Ishikawa (cell line): ENCODE measurements around the gene CCDC186.

Experiments used
- CEBPB ChIP-seq: IDR thresholded peaks from 2 replicates; pipeline ENCODE4 v1.6.1; 2012
- CREB1 ChIP-seq: IDR thresholded peaks from 2 replicates; pipeline ENCODE4 v1.6.1; 2012; ENCODE audit warnings: low read depth
- EGR1 ChIP-seq: IDR thresholded peaks from 2 replicates; pipeline ENCODE4 v1.6.1; 2012
- EP300 ChIP-seq: IDR thresholded peaks from 2 replicates; pipeline ENCODE4 v1.6.1; 2012; ENCODE audit warnings: borderline replicate concordance
- FOXM1 ChIP-seq: IDR thresholded peaks from 2 replicates; pipeline ENCODE4 v1.6.1; 2012; ENCODE audit warnings: low read depth, borderline replicate concordance
- NFIC ChIP-seq: IDR thresholded peaks from 2 replicates; pipeline ENCODE4 v1.6.1; 2012
- RAD21 ChIP-seq: IDR thresholded peaks from 2 replicates; pipeline ENCODE4 v1.6.1; 2012; ENCODE audit warnings: low read depth
- TAF1 ChIP-seq: IDR thresholded peaks from 2 replicates; pipeline ENCODE4 v1.6.1; 2012; ENCODE audit warnings: low read depth, mild to moderate bottlenecking
- TCF12 ChIP-seq: IDR thresholded peaks from 2 replicates; pipeline ENCODE4 v1.6.1; 2012; ENCODE audit warnings: low read depth
- TEAD4 ChIP-seq: IDR thresholded peaks from 2 replicates; pipeline ENCODE4 v1.6.1; 2012
- YY1 ChIP-seq: IDR thresholded peaks from 2 replicates; pipeline ENCODE4 v1.6.1; 2012; ENCODE audit warnings: low read depth
- ZBTB7A ChIP-seq: IDR thresholded peaks from 2 replicates; pipeline ENCODE4 v1.6.1; 2012; ENCODE audit warnings: low read depth
- TF ChIP-seq, protein P1 (sequence below): IDR thresholded peaks from 2 replicates; pipeline ENCODE4 v1.6.1; 2012
- TF ChIP-seq, protein P2 (sequence below): IDR thresholded peaks from 2 replicates; pipeline ENCODE4 v1.6.1; 2012; ENCODE audit warnings: low read depth, mild to moderate bottlenecking
- TF ChIP-seq, protein P3 (sequence below): IDR thresholded peaks from 2 replicates; pipeline ENCODE4 v1.6.1; 2012

CCDC186 gene

DNA sequence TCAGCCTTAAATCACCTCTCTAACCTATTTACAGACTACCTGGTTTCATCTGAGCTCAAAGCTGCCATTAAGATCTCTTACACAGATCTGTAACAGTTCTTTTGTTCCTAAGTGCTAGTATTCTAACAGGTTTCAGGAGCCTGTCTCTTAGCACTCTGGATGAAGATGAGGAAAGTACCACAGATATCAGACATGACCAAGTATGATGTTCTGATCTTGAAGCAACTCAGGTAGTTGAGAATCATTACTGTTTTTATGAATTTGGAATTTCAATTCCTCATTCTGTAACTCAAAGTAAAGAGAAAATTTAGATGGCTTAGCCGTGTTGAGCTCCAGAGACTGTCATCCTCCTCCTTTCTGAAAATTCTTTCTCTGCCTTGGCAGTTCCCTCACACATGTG is 30.8 kb downstream of the CCDC186 start:
- TF ChIP-seq, protein P1, sequence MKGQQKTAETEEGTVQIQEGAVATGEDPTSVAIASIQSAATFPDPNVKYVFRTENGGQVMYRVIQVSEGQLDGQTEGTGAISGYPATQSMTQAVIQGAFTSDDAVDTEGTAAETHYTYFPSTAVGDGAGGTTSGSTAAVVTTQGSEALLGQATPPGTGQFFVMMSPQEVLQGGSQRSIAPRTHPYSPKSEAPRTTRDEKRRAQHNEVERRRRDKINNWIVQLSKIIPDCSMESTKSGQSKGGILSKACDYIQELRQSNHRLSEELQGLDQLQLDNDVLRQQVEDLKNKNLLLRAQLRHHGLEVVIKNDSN, result no peak
- TF ChIP-seq, protein P2, sequence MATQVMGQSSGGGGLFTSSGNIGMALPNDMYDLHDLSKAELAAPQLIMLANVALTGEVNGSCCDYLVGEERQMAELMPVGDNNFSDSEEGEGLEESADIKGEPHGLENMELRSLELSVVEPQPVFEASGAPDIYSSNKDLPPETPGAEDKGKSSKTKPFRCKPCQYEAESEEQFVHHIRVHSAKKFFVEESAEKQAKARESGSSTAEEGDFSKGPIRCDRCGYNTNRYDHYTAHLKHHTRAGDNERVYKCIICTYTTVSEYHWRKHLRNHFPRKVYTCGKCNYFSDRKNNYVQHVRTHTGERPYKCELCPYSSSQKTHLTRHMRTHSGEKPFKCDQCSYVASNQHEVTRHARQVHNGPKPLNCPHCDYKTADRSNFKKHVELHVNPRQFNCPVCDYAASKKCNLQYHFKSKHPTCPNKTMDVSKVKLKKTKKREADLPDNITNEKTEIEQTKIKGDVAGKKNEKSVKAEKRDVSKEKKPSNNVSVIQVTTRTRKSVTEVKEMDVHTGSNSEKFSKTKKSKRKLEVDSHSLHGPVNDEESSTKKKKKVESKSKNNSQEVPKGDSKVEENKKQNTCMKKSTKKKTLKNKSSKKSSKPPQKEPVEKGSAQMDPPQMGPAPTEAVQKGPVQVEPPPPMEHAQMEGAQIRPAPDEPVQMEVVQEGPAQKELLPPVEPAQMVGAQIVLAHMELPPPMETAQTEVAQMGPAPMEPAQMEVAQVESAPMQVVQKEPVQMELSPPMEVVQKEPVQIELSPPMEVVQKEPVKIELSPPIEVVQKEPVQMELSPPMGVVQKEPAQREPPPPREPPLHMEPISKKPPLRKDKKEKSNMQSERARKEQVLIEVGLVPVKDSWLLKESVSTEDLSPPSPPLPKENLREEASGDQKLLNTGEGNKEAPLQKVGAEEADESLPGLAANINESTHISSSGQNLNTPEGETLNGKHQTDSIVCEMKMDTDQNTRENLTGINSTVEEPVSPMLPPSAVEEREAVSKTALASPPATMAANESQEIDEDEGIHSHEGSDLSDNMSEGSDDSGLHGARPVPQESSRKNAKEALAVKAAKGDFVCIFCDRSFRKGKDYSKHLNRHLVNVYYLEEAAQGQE, result no peak
- no peak for TF ChIP-seq RAD21
- no peak for TF ChIP-seq ZBTB7A
- TF ChIP-seq EP300, result no peak

DNA sequence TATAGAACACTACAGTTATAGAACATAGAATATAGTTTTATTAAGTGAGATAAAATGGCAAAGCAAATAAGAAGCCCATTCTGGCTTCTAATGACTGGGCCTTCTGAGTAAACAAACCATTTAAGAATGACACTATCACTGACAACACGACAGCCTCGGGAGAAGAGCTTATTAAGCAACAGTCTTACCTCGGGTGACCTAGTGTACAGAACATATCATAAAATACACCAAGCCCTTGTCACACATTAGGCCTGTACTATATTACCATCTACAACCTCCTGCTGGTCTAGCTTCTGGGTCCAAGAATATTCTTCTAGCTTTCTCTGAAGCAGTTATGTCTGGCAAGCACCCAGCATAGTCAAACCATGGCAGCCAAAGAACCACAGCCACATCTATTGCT is 32.0 kb downstream of the CCDC186 start:
- TF ChIP-seq YY1, result no peak
- no peak for TF ChIP-seq TEAD4
- TF ChIP-seq, protein P1, result no peak

DNA sequence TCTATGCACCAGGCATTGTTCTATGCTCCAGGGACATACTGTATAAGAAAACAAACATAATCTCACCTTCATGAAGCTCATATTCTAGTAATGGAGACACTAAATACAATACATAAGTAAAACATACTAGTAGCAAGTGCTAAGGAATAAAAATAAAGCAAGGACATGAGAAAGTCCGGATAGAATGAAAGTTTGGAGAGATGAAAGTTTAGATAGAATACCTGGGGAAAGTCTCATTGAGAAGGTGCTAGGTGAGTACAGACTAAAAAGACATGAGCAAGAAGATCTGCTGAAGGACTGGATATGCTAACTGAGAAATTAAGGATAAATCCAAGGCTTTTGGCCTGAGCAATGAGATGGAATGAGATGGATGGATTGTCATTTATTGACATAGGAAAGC is 34.0 kb downstream of the CCDC186 start:
- TF ChIP-seq, protein P1, result no peak
- TF ChIP-seq ZBTB7A (no peak), EP300 (no peak), TCF12 (no peak), CEBPB (no peak)
- TF ChIP-seq, protein P3, sequence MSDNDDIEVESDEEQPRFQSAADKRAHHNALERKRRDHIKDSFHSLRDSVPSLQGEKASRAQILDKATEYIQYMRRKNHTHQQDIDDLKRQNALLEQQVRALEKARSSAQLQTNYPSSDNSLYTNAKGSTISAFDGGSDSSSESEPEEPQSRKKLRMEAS, result no peak
- TF ChIP-seq, protein P2, result no peak

DNA sequence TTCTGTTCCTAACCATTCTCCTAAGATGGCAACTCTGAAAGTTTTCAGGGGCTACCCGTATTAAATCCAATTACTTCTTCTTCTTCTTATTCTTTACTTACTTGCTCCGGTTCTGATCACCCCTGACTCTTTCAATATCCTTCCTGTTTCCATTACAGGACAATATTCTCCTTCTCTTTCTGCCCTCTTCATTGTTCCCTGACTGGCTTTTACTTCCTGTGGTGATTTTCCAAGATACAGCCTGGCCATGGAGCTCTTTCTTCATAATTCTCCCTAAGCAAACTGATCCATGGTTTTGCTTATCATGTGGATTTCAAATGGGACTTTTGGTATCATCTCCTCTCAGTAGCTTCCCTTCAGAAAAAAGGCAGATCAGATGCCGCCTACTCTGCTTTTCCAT is 35.4 kb downstream of the CCDC186 start:
- TF ChIP-seq YY1 (no peak), EP300 (no peak), CREB1 (no peak), TEAD4 (no peak), FOXM1 (no peak), RAD21 (no peak), CEBPB (no peak), ZBTB7A (no peak), TAF1 (no peak), EGR1 (no peak), TCF12 (no peak), NFIC (no peak)
- TF ChIP-seq, protein P2, result no peak
- TF ChIP-seq, protein P3, result no peak
- TF ChIP-seq, protein P1, result no peak

DNA sequence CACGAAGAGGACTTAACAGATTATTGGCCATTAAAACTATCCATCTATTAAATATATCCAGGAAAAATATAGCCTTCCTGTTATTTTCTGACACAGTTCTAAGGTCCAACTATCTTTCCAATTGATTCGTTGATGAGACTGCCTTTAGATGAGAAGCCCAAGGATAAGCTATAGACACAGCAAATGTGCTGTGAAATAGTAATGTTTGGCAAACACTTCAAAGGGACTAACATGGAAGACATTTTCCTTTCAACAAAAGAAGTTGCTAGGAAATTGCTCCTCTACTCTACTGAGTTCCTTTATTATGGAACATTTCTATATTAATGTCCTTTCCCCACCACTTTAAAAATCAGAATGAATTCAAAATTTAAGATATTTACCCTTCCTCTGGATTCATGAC is 38.5 kb downstream of the CCDC186 start:
- TF ChIP-seq EGR1 (no peak), EP300 (no peak), NFIC (no peak), ZBTB7A (no peak), YY1 (no peak), TCF12 (no peak), RAD21 (no peak), TAF1 (no peak), FOXM1 (no peak), CREB1 (no peak), TEAD4 (no peak), CEBPB (no peak)
- TF ChIP-seq, protein P3, result no peak
- TF ChIP-seq, protein P2, result no peak
- TF ChIP-seq, protein P1, result no peak
